ENCODE data around the gene EIF2B2. TPM values are rescaled to one million over a fixed set of nuclear protein-coding genes. Genes with fewer than 3 reads are reported as not detected.

The EIF2B2 gene
- total and polyA plus RNA-seq, 9 of the 15 experiments (the other 6 are each of a cell fraction or from before 2014, with no cell fraction given): 10.6 to 94.1 (median 38.9) TPM

- no peak for TF ChIP-seq PATZ1 (CRISPR knock-in tag; IDR thresholded peaks at IDR 0.05; ENCODE audit: borderline replicate concordance)
- no peak for TF ChIP-seq SFPQ (IDR thresholded peaks at IDR 0.05; ENCODE audit: low read depth, low read length)
- no peak for TF ChIP-seq ZNF699 (CRISPR knock-in tag; IDR thresholded peaks at IDR 0.05; ENCODE audit: insufficient replicate concordance)
- TF ChIP-seq CBX2 (IDR thresholded peaks at IDR 0.05; ENCODE audit: insufficient read depth, low read length, poor library complexity, severe bottlenecking): no peak
- TF ChIP-seq CEBPB (tag; IDR thresholded peaks at IDR 0.05): no peak
- no peak for TF ChIP-seq ZNF280B (CRISPR knock-in tag; IDR thresholded peaks at IDR 0.05)
- TF ChIP-seq UBTF (IDR thresholded peaks at IDR 0.05; ENCODE audit: borderline replicate concordance in 1 of 2, low read depth in 2 of 2, low read length in 2 of 2): no peak
- TF ChIP-seq MITF (IDR thresholded peaks at IDR 0.05): no peak
- TF ChIP-seq KLF16 (IDR thresholded peaks at IDR 0.05): no peak
- TF ChIP-seq CTBP1 (IDR thresholded peaks at IDR 0.05; ENCODE audit: borderline replicate concordance): no peak
- no peak for TF ChIP-seq BCLAF1 (IDR thresholded peaks at IDR 0.05; ENCODE audit: borderline replicate concordance in 1 of 2, control insufficient read depth in 1 of 2, low read depth in 2 of 2, low read length in 1 of 2)
Observed at GRCh38 chr14:74955229-74956026, 47.3 kb upstream of the EIF2B2 start, which contains the start of gene PGF (continued).
